ENCODE data around the gene UBE2G1.

The UBE2G1 gene

GRCh38 chr17:4247971-4248388, 118.5 kb downstream of the UBE2G1 start:
- in situ Hi-C loops (cut with HindIII; ENCODE audit: low sequenced_read_pairs), result no loop called here
- H3K4me3 ChIP-seq (ENCODE audit: low read depth, low read length), result no peak overlapping the region
- DNase-seq (ENCODE audit: low read depth), result no peak
- no peak for TF ChIP-seq CTCF (IDR thresholded peaks at IDR 0.05; ENCODE audit: low read depth, low read length, missing control alignments)

DNA sequence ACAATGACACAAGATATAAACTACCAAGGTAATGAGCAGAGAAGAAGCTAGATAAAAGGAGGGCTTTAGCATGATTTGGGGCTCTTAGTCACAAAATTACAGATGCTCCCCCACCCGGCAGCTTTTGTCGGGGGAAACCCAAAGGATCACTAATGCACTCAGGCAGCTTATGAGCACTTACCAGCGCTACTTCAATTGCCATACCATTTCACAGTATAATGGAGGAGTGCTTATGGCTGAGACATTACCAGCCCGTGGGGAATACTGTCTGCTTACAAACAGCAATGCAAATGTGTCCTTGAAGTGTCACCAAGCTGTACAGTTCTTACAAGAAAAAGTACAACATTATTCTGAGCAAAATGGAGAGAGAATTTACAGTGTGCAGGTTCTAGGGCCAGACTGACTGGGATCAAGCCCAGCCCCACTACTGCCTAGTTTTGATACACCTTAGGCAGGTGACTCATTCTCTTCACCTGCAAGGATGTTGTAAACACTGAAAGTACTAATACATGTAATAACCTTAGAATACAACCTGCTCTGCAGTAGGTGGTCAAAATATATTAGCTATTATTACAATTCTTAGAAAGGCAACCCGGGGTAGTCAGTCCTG, 119.0 kb downstream of the UBE2G1 start:
- no peak for DNase-seq (ENCODE audit: low read depth)
- H3K4me3 ChIP-seq (ENCODE audit: low read depth, low read length), result no peak overlapping the region
- no peak for TF ChIP-seq CTCF (IDR thresholded peaks at IDR 0.05; ENCODE audit: low read depth, low read length, missing control alignments)
- in situ Hi-C loops (cut with HindIII; ENCODE audit: low sequenced_read_pairs), result no loop called here

DNA sequence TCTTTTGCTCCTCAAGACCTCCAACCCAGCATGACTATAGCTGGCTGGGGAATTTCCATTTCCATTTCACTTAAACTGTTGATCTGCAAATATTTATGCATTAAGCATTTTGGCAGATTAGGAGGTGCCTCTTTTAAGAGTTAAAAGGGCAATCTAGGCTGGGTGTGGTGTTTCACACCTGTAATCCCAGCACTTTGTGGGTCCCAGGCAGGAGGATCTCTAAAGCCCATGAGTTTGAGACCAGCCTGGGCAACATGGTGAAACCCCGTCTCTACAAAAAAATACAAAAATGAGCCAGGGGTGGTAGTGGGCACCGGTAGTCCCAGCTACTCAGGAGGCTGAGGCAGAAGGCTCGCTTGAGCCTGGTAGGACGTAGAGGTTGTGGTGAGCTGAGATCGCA, 119.8 kb downstream of the UBE2G1 start:
- no peak for TF ChIP-seq CTCF (IDR thresholded peaks at IDR 0.05; ENCODE audit: low read depth, low read length, missing control alignments)
- H3K4me3 ChIP-seq (ENCODE audit: low read depth, low read length), result no peak overlapping the region
- no peak for DNase-seq (ENCODE audit: low read depth)
- in situ Hi-C loops (cut with HindIII; ENCODE audit: low sequenced_read_pairs), result no loop called here

DNA sequence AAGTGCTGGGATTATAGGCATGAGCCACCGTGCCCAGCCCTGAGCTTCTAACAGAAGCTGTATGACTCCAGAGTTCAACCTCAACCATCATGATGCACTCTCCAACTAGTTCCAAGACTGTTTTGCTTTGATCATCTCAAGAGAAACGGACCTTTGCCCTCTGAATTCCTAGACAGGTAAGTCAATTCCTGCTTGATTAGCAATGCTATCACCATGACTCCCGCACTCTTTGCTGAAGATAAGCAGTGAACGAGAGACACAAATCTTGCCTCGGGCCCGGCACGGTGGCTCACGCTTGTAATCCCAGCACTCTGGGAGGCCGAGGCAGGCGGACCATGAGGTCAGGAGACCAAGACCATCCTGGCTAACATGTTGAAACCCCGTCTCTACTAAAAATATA, 124.9 kb downstream of the UBE2G1 start:
- no peak overlapping the region for H3K4me3 ChIP-seq (ENCODE audit: low read depth, low read length)
- in situ Hi-C loops (cut with HindIII; ENCODE audit: low sequenced_read_pairs), result no loop called here
- TF ChIP-seq CTCF (IDR thresholded peaks at IDR 0.05; ENCODE audit: low read depth, low read length, missing control alignments), result no peak
- no peak for DNase-seq (ENCODE audit: low read depth)

GRCh38 chr17:4236456-4236855, 130.0 kb downstream of the UBE2G1 start:
- DNase-seq (ENCODE audit: low read depth), result no peak
- no peak for TF ChIP-seq CTCF (IDR thresholded peaks at IDR 0.05; ENCODE audit: low read depth, low read length, missing control alignments)
- in situ Hi-C loops (cut with HindIII; ENCODE audit: low sequenced_read_pairs), result no loop called here
- no peak overlapping the region for H3K4me3 ChIP-seq (ENCODE audit: low read depth, low read length)

DNA sequence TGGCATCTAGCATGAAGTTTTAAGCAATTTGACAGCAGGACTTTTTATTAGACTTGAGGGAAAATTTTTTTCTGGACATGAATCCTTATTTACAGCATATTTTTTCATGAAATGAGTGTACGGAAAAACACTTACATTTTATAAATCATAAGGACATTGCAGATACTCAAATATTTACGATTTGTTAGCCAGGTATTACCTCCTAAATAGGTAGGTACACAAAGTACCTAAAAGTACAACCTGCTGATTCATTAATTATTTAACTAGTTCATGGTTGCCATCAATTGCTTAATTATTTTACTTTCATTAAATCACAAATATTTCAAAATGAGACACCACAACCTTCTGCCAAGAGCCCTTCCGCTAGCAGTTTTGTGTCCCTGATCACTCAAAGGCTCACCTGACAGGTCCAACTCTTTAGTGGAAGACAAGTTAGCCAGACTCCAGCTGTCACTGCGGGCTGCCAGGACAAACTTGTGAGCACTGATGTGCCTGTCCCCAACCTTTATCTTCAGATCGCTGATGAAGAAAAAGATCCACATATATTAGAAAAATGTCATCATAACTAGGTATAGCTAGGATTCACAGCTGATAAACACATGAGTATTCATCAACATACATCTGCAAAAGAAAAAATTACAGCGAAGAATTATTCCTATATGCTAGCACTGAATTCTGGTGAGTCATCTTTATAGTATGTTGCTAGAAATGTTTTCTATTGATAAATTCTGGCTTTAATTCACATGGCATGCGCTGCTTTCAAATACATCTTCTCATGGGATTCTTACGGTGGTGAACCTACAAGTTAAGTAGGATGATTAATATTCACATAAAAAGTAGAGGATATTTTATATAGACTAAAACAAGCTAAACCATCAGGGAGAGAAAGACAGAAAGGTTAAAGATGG, 130.8 kb downstream of the UBE2G1 start:
- TF ChIP-seq CTCF (IDR thresholded peaks at IDR 0.05; ENCODE audit: low read depth, low read length, missing control alignments), result no peak

More for the DNA sequence above, 130.8 kb downstream of the UBE2G1 start:
- H3K4me3 ChIP-seq (ENCODE audit: low read depth, low read length), result no peak overlapping the region
- no peak for DNase-seq (ENCODE audit: low read depth)
- in situ Hi-C loops (cut with HindIII; ENCODE audit: low sequenced_read_pairs), result no loop called here

All from astrocyte of the cerebellum (primary cell).